ENCODE measurements around the gene SOD3.
A peak's percentile ranks its signal among the peaks of the same experiment; 100 is the strongest.

SOD3 gene

GRCh38 chr4:24775032-24775605 lies 20.3 kb upstream of the SOD3 start:
- no peak overlapping the region for H3K4me3 ChIP-seq (ENCODE audit: low read depth, low read length)
- no peak for DNase-seq (ENCODE audit: low read depth)
- TF ChIP-seq CTCF (IDR thresholded peaks at IDR 0.05; ENCODE audit: control insufficient read depth, extremely low read depth, insufficient read depth) = no peak

GRCh38 chr4:24775750-24776149 lies 19.6 kb upstream of the SOD3 start:
- no peak overlapping the region for H3K4me3 ChIP-seq (ENCODE audit: low read depth, low read length)
- no peak for TF ChIP-seq CTCF (IDR thresholded peaks at IDR 0.05; ENCODE audit: control insufficient read depth, extremely low read depth, insufficient read depth)
- DNase-seq (ENCODE audit: low read depth) = no peak

- DNase-seq (ENCODE audit: low read depth) = no peak
- no peak overlapping the region for H3K4me3 ChIP-seq (ENCODE audit: low read depth, low read length)
- no peak for TF ChIP-seq CTCF (IDR thresholded peaks at IDR 0.05; ENCODE audit: control insufficient read depth, extremely low read depth, insufficient read depth)
Measured at GRCh38 chr4:24777536-24778463, 17.6 kb upstream of the SOD3 start.

- no peak overlapping the region for H3K4me3 ChIP-seq (ENCODE audit: low read depth, low read length)
- no peak for DNase-seq (ENCODE audit: low read depth)
- no peak for TF ChIP-seq CTCF (IDR thresholded peaks at IDR 0.05; ENCODE audit: control insufficient read depth, extremely low read depth, insufficient read depth)
Measured at GRCh38 chr4:24778464-24779225, 16.7 kb upstream of the SOD3 start.

GRCh38 chr4:24780936-24781495 lies 14.4 kb upstream of the SOD3 start:
- no peak overlapping the region for H3K4me3 ChIP-seq (ENCODE audit: low read depth, low read length)
- no peak for TF ChIP-seq CTCF (IDR thresholded peaks at IDR 0.05; ENCODE audit: control insufficient read depth, extremely low read depth, insufficient read depth)
- DNase-seq (ENCODE audit: low read depth) = no peak

GRCh38 chr4:24781999-24782745 lies 13.2 kb upstream of the SOD3 start:
- no peak for TF ChIP-seq CTCF (IDR thresholded peaks at IDR 0.05; ENCODE audit: control insufficient read depth, extremely low read depth, insufficient read depth)

More at GRCh38 chr4:24781999-24782745, 13.2 kb upstream of the SOD3 start:
- peak; percentile 66 for DNase-seq (ENCODE audit: low read depth)
- H3K4me3 ChIP-seq (ENCODE audit: low read depth, low read length) = peak overlapping the region; percentile 5; the same call in 1 of the 2 replicates

Measured in LNCaP clone FGC (cell line).